Adrenal gland (tissue), 12 donors: ENCODE results near the gene SLF2. TPM values are rescaled to one million over a fixed set of nuclear protein-coding genes. Genes with fewer than 3 reads are reported as not detected.

Source experiments
- DNase-seq, 7 donors: peaks; one replicate each; pipeline ENCODE4 v3.0.0-alpha.2; 2019 to 2020
- H3K27ac ChIP-seq, 5 donors: fragments of 200-600 bp; sonication (generic) in 4 of 5; 1 replicate in 3 of 5; 2 replicates in 2 of 5; pipeline versions ENCODE4 v1.5.1 to v1.8.0; 2016 to 2020; ENCODE audit warnings: mild to moderate bottlenecking in 1 of 5
- H3K27me3 ChIP-seq: fragments of 200-600 bp; 2 replicates; pipeline ENCODE4 v1.8.0; 2021
- H3K36me3 ChIP-seq, 2 donors: fragments of 200-600 bp; replicated peaks in 1 of 2; 1 replicate in 1 of 2; 2 replicates in 1 of 2; pipeline versions ENCODE4 v1.5.1 to v1.8.0; 2018 to 2022
- H3K4me1 ChIP-seq, 2 donors: fragments of 200-600 bp; replicated peaks in 1 of 2; 1 replicate in 1 of 2; 2 replicates in 1 of 2; pipeline versions ENCODE4 v1.5.1 to v1.8.0; 2018 to 2021
- H3K4me3 ChIP-seq, 4 donors: fragments of 200-600 bp; sonication (generic) in 3 of 4; one replicate each; pipeline ENCODE4 v1.5.1; 2016 to 2018
- H3K9me3 ChIP-seq, 3 donors: fragments of 200-600 bp; sonication (generic) in 1 of 3; replicated peaks in 1 of 3; 1 replicate in 2 of 3; 2 replicates in 1 of 3; pipeline versions ENCODE4 v1.5.1 to v1.8.0; 2016 to 2021
- POLR2A ChIP-seq, 2 donors: fragments of 450-650 bp; IDR thresholded peaks; one replicate each; pipeline ENCODE4 v1.6.1; 2017; ENCODE audit warnings: antibody characterized with exemption in 2 of 2, mild to moderate bottlenecking in 2 of 2, moderate library complexity in 1 of 2
- WGBS, 4 donors: extraction: QIAGEN DNeasy Blood & Tissue Kit in 2 of 4; methylation state at CpG; one replicate each; pipeline versions ENCODE4 v1.1.5 to v1.1.7; 2013 to 2017; 5-methylcytosine and 5-hydroxymethylcytosine counted together
- intact Hi-C, 2 donors: fragments of 100-400 bp; cut with DNase I; formaldehyde crosslinking; loops; one replicate each; pipeline versions ENCODE4 v1.14.1 to v1.15.0; 2022 to 2023
- polyA plus RNA-seq, 3 donors: library from polyadenylated mRNA; stranded (reverse); fragments of 200-250 nt in 2 of 3; fragments of 350-450 nt in 1 of 3; fragmentation: Illumina TruSeq in 1 of 3; extraction: RNeasy Lipid Tissue Mini Kit (QIAGEN cat#74804) in 1 of 3; gene quantifications; one replicate each; pipeline ENCODE4 v1.2.3, GENCODE V29; 2013 to 2014
- total RNA-seq, 9 donors: library from RNA; depleted of rRNA in 4 of 9; stranded (reverse); fragments of >200 nt in 4 of 9; fragments of 120-200 nt in 1 of 9; fragmentation: NEBNext Ultra II Directional in 1 of 9; extraction: Animal tissue kit (Norgen Biotek cat#: 25700) in 1 of 9; gene quantifications; one replicate each; pipeline versions ENCODE4 v1.1.0 to v1.2.4, GENCODE V29; 2013 to 2023
- TF ChIP-seq, protein P1 (sequence below), 6 experiments: fragments of 450-650 bp in 4 of 6; fragments of 200-600 bp in 2 of 6; sonication (generic) in 1 of 6; IDR thresholded peaks; 1 replicate in 5 of 6; 2 replicates in 1 of 6; pipeline versions ENCODE4 v1.5.1 to v1.8.0; 2016 to 2021; ENCODE audit warnings: antibody characterized with exemption in 6 of 6, mild to moderate bottlenecking in 2 of 6, moderate library complexity in 1 of 6
- donor health status: healthy with polysubstance abuse.
- donor health status: Bipolar disorder and iron deficiency.
- donor health status: DM: yes; HTN: yes; CAD: no.
- donor health status: DM: no; HTN: no; CAD: no.
- donor health status: DM: no; HTN: no; CAD: no.
- donor health status: DM: yes; HTN: yes; CAD: no.

The SLF2 gene
- total and polyA plus RNA-seq, 12 donors, result 19.8 to 88.7 (median 35.8) TPM

DNA sequence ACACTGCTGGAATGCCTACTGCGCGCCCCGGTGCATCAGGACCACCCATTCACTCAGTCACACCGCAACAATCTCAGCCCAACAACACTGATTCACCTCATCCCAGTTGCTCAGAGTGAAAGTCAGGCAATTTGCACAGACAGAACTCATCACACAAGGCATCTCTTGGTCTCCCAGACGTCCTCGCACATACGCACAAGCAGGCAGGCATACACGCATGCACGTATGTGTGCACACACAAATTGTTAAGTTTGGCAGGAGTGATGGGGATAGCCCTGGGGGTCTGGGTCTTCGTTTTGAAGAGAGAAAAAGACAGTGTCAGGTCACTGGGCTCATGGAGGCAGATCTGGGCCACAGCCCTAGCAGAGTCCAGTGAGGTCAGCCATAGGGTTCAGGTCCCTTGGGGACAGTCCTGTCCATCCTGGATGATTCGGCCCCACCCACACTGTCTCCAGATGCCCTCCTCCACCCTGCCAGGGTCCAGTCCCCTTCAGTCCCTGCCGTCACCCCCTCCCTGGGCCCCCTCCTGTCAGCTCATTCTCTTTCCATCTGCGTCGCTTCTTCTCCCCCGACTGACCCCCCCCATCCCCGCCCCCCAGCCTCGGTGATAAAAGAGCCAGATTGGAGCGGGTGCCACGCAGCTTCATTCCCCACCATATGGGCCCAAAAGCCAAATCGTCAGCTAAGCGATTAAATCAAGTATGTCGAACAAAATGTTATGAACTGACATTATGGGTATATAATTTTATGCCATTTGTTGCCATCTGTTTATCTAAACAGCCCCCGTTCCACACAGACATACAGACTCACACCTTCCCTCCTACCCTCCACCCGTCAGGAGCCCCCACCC is 48.5 kb upstream of the SLF2 start:
- H3K27me3 ChIP-seq, result no peaks in the 10 kb centered on the region
- no peak for DNase-seq
- no peak overlapping the region for H3K27ac ChIP-seq
- no peaks in the 10 kb centered on the region for H3K36me3 ChIP-seq
- H3K4me3 ChIP-seq, result no peak overlapping the region
- no peaks in the 10 kb centered on the region for H3K9me3 ChIP-seq
- no peak for TF ChIP-seq POLR2A (IDR thresholded peaks at IDR 0.05)
- TF ChIP-seq, protein P1, sequence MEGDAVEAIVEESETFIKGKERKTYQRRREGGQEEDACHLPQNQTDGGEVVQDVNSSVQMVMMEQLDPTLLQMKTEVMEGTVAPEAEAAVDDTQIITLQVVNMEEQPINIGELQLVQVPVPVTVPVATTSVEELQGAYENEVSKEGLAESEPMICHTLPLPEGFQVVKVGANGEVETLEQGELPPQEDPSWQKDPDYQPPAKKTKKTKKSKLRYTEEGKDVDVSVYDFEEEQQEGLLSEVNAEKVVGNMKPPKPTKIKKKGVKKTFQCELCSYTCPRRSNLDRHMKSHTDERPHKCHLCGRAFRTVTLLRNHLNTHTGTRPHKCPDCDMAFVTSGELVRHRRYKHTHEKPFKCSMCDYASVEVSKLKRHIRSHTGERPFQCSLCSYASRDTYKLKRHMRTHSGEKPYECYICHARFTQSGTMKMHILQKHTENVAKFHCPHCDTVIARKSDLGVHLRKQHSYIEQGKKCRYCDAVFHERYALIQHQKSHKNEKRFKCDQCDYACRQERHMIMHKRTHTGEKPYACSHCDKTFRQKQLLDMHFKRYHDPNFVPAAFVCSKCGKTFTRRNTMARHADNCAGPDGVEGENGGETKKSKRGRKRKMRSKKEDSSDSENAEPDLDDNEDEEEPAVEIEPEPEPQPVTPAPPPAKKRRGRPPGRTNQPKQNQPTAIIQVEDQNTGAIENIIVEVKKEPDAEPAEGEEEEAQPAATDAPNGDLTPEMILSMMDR (IDR thresholded peaks at IDR 0.05), result no peak
- 75 to 83% (median 80%) methylated on average over 24 of the region's 24 CpGs for WGBS, 4 donors
- H3K4me1 ChIP-seq, result no peaks in the 10 kb centered on the region
- intact Hi-C loops, result no loop called here

DNA sequence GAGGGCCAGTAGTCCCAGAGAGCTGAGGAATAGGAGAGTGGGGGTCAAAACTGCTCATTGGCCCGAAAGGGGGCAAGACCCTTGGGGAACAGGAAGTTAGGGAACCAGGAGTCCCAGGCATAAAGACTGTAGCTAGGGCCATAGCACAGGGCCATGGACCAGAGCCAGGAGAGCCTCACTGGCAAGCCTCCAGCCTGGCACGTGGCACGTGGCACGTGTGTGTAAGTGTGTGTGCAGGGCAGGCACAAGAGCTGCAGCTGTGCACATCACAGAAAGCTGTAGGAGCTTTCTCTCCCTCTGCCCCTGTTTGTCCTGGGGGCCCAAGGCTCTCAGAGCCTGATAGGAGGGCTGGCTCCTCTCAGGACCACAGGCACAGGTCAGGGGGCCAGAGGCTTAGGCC is 47.8 kb upstream of the SLF2 start:
- Histone ChIP-seq H3K4me3 (no peak overlapping the region), H3K27ac (no peak overlapping the region), H3K27me3 (no peaks in the 10 kb centered on the region), H3K9me3 (no peaks in the 10 kb centered on the region), H3K36me3 (no peaks in the 10 kb centered on the region), H3K4me1 (no peaks in the 10 kb centered on the region)
- no peak for TF ChIP-seq POLR2A (IDR thresholded peaks at IDR 0.05)
- TF ChIP-seq, protein P1 (IDR thresholded peaks at IDR 0.05), result no peak
- no peak for DNase-seq
- intact Hi-C loops, result no loop called here
- 39 to 57% (median 45%) methylated on average over 1 to 4 of the region's 4 CpGs for WGBS, 4 donors

DNA sequence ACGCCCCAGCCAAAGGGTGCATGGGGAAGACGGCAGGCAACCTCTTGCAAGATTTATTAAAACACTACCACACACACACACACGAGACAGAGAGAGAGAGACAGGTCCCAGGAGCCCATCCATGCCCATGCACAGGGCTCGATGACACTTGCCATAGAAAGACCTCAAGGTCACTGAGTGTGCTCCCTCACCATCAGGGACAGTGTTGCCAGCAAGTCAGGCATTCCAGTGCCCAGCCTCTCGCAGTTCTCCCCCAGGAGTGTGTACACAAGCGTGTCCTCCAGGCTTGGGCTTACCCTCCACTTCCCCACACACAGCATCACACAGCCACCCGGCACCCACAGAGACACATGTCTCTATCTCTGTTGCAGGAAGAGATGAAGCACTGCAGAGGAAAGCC is 46.8 kb upstream of the SLF2 start:
- TF ChIP-seq, protein P1 (IDR thresholded peaks at IDR 0.05), result no peak
- TF ChIP-seq POLR2A (IDR thresholded peaks at IDR 0.05), result no peak
- no peak overlapping the region for H3K27ac ChIP-seq
- H3K27me3 ChIP-seq, result no peaks in the 10 kb centered on the region
- no peak for DNase-seq
- H3K9me3 ChIP-seq, result no peaks in the 10 kb centered on the region
- no peaks in the 10 kb centered on the region for H3K4me1 ChIP-seq
- H3K36me3 ChIP-seq, result no peaks in the 10 kb centered on the region
- no peak overlapping the region for H3K4me3 ChIP-seq
- intact Hi-C loops, result no loop called here
- WGBS, 4 donors, result 68 to 88% (median 71%) methylated on average over 6 to 7 of the region's 7 CpGs

DNA sequence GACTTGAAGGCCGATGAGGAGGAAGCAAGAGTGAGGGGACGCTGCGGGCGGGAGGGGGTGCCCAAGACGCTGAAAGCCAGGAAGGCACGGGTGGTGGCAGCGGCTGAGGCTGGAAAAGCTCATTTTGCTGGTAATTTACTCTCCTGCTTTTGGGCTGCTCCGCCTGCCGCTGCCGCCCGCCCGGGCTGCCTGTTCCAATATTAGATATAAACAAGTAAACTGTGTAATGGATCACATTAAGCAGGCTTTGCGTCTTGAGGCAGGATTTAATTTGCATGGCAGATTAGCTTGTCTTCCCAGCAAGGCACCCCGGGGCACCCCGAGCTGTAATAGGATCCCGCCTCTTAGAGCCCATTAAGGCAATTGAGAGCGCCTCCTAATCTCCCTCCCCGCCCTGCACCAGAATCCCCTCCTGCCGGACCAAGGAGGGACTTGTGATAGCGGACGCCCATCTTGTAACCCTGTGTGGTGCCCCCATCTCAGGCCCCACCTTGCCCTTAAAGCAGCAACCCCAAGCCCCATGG is 46.1 kb upstream of the SLF2 start:
- Histone ChIP-seq H3K27me3 (no peaks in the 10 kb centered on the region), H3K9me3 (no peaks in the 10 kb centered on the region), H3K27ac (no peak overlapping the region), H3K4me1 (no peaks in the 10 kb centered on the region), H3K36me3 (no peaks in the 10 kb centered on the region), H3K4me3 (no peak overlapping the region)
- no peak for TF ChIP-seq POLR2A (IDR thresholded peaks at IDR 0.05)
- TF ChIP-seq, protein P1 (IDR thresholded peaks at IDR 0.05), result no peak
- intact Hi-C loops, result no loop called here
- DNase-seq, result no peak
- 46 to 66% (median 57%) methylated on average over 20 to 21 of the region's 21 CpGs for WGBS, 4 donors
